Fibroblast of skin of left quadriceps (primary cell): ENCODE results near the gene DNAJB5.

Source experiments
- DNase-seq, 2 experiments: peaks; one replicate each; pipeline ENCODE4 v3.0.0-alpha.2; 2013; ENCODE audit warnings: low read depth in 2 of 2

The DNAJB5 gene

DNA sequence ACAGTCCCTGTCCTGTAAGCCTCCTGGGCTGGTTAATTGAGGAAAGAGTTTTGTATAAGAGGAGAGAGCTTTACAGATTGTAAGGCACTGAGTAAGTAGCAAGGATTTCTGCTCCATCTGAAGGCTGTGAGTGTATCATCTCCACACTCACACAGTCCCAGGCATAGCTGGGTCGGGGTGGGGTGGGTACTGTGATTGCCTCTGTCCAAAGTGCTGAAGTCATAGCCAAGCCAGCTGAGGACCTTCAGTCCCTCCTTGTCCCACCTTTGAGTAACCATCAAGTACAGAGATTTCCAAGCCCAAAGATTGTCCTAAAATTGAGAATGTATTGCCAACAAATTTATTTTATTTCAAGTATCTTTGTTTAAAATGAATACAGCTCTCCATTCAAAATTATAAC lies 5.5 kb upstream of the DNAJB5 start:
- DNase-seq: no peak

DNA sequence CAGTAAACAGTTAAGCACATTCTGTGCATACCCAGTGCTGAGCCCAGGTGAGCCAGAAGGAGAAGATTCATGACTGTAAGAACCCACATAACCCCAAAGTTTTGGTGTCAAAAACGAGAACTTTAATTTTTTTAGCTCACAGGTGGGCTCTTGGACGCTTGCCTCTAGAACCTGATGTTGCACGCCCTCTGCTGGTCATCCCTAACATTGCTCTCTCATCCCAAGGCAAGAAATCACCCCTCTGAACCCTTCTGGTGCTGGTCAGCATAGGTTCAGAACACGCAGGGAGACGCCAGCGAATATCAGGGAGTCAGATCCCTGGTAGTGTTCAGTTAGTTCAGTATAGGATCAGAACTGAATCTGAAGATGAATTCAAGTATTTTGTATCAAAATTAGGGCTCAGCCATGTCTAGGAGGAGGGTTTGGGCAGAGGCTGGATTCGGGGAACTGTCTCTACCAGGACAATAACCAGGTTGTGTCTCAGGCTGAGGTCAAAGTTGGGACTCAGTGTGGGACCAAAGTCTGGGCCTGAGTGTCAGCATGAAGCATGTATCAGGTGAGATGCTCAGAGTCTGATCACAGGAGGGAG lies 4.1 kb upstream of the DNAJB5 start:
- DNase-seq: no peak

DNA sequence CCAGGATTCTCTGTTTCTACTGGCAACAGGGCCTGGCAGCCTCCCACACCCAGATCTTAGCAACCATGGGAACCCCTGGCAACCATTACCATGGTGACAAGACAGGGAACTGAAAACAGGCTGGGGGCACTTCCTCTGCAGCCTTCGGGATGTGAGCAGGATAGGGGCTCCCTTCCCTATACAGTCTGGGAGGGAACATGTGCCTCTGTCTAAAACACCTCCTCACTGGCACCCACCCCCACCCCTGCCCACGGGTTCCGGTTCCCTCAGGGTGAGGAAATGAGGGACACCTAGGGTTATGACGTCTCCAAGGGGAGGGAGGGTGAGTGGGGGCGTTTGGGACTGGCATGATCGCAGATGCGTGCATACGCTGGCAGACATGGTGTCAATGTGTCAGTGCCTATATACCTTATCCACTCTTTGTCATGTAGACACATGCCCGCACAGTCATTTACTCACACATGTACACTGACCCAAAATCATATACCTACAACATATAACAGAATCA lies 3.0 kb upstream of the DNAJB5 start:
- DNase-seq: no peak

DNA sequence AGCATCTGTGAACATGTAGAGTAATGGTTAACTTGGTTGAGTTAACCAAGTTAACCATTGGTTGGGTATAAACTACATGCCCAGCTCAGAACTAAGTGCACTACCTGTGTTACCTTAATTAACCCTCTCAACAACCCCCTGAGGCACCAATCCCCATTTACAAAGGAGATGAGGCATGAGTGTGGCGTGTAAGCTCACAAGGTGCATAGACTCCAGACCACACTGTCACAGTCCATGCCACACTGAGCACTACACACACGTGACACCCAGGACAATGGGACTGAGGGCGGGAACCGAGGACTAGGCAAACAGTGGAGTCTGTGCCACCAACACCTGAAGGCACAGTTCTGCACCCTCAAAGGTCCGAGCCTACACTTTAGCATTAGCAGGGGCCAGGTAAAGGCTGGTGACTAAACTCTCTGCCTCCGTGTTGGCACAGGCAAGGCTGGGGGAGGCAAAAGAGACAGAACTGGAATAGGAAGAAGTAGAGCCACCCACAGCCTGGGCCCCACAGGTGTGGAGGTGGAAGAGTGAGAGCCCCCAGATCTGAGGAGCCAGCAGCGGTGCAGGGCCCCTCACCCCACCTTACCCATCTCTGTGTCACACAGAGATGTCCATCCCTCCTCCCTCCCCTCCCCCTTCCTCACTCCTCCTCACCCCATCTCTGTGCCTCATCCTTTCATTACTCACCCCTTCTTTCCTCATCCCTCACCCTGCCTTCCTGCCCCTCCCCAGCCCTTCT lies 2.2 kb upstream of the DNAJB5 start:
- no peak for DNase-seq

DNA sequence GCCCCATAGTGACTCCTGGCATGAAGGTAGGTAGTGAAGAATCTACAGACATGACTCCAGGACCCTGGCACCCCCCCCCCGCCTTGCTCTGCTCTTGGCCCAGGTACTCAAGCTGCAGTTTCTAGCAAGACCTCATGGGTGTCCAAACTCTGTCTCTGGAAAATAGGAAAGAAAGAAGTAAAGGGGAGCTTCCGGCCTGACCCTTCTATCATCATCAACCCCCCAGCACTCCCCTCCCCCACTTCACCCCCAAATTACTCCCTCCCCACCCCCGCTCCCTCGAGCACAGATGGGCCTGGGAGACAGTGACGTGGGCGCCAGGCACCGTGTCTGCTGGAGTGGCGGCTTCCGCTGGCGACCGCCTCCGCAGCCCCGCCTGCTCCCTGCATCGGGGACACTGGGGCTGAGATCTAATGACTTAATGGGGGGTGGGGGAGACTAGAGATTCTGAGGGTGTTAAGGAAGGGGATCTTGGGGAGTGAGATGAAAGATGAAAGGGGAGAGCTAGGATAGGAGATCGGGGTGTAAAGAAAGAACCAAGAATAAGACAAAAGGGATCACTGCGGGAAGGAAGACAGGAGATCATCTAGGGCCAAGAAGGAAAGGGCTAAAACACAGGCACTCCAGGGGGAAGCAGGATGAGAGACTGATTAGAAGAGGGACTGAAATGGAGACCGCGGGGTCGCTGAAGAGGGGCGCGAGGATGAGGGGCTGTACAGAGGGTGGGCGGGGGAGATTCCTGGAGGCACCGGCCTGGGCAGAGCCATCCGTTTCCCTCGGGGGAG lies 1.1 kb upstream of the DNAJB5 start:
- no peak for DNase-seq

DNA sequence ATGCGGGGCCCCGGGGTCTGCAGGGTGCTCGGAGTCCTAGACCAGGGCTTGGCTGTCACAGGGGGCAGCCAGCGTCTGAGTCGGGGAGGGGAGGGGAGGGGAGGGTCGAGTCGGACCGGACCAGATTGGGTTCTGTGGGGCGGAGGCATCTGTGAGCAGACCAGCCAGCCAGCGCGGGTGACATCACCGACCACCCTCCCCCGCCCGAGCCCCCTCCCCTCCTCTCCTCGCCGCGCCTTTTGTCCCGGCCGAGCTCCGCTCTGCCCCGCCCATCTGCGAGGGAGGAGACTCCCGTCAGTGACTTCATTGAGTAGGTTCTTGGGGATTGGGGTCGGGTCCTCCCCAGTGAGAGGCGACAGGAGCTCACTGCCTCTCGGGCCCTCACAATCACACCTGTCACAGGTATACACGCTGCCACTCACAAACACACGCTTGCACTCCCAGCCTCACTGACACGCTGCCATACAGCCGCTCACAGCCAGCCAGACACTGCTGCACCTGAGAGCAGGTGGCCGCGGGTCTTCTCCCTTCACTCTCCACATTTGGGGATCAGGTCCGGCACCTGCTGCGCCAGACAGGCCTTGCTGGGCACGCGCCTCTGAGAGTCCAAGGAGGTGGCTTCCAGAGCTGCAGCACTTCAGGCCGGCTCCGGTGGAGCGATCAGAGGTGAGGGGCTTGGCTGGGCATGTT lies 546 bp downstream of the DNAJB5 start:
- no peak for DNase-seq

DNA sequence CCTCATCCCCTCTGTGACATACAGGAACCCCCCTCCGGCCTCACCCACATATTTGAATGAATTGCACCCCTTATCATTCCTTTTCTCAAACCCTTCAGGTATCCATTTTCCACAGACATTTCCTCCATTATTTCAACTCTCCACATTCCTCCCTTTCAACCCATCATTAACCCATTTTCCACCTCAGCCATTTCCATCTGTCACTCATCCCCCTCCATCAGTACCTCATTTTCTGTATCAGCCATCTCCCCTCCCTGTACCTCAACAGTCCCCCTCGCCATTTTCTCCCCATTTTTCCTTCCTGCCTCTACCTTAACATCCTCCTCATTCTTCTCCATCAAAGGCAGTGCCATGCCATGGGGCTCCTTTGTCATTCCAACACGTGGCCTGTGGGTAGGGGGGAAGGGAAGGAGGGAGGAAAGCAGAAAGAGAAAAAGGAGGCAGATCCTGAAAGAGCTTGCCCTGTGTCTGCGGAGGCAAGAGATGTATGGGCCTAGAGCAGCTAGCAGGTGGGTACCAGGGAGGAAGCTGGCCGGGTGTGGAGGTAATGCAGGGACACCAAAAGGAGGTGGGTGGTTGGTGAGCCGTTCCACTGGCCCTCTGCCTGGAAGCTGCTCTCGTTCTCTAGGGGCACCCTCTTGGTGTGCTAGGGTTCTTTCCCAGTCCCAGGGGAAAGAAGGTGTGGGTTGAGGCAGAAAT lies 1.5 kb downstream of the DNAJB5 start:
- DNase-seq: no peak

DNA sequence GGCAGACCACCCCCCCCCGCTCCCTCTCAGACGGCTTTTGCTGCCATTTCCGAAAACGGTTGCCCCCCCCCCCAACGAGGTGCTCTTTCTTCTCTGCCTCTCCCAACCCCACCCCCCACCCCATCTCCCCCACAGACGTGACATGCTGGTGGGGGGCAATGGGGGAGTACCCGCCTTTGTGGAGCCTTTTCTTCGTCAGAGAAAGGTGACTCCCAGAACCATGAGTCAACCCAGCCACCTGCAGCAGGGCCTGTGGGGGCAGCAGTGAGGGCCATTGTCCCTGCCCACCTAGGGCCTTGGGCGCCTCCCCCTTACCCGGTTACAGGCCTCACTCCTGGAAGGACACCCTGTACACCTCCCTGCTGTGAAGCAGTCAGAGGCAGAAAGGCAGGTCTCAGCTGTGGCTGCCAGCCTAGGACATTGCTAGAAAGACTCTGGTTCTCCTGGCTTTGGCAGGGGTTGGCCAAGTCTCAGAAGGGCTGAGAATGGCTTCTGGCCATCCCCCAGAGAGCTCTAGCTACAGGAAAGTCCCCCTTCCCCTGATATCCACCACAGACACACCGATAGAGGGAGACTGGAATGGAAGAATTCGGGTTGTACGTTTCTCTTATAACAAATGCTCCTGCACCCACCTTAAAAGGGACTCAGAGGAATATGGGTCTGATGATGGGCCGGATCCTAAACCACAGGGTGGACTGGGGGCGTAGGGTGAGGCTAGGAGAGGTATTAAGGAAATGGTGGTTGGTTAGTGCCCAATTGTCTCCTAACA lies 2.2 kb downstream of the DNAJB5 start:
- no peak for DNase-seq

DNA sequence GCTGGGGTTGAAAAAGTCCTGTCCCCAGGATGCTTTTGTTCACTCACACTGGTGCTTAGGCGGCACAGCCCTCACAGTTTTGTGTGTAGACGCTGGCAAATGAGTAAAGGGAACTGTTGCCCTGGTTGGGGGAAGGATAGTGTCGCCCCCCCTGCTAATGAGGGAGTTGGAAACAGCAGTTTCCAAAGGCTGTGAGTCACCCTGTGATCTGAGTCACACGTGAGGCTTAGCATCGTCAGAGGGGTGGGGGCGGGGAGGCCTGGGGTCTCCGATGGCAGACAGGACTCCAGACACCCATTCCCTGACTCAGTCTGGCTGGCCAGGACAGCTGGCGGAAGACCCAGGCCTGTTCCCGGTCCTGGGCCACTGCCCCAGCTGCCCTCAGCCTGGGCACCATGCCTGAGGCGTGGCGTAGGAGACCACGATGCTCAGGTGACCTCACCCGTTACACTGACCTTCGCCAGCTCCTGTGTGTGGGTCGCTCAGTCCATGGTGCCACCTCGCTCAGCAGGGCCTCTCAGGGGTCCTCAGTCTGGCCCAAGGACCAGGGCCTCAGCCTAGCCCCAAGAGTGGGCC lies 2.9 kb downstream of the DNAJB5 start:
- DNase-seq: peak; percentile 68 to 69

DNA sequence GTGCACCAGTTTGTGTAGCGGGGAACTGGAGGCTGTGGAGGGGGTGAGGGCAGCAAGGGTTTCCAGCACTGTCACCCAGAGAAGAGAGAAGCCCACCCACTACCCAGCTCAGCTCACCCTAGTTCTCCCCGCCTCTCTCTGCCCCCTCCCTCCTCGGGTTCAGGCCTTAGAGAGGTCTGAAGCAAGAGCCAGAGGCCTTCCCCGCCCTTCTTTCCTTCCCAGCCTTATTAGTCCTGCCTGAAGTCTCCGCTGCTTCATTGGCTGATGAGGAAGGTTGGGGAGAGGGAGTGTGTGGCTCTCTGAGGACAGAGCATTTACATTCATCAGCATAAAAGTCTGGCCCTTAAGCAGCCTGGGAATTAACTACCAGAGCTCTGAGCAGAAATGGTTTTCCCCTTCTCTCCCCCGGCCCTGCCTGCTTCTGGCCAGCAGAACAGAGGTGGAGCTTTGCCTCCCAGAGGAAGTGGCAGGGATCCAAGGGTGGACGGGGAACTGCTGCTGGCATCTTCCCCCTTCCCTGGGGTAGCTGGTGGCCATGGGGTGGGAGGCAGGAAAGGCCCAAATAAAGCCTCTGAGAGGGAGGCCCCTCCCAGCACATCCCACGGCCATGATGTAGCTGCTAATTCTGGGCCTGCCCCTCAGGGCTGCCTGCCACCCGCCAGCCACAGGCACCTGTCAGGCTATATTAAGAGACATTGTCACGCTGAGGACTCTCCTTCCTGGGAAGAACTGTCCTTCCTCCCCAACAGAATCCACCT lies 4.1 kb downstream of the DNAJB5 start:
- no peak for DNase-seq

DNA sequence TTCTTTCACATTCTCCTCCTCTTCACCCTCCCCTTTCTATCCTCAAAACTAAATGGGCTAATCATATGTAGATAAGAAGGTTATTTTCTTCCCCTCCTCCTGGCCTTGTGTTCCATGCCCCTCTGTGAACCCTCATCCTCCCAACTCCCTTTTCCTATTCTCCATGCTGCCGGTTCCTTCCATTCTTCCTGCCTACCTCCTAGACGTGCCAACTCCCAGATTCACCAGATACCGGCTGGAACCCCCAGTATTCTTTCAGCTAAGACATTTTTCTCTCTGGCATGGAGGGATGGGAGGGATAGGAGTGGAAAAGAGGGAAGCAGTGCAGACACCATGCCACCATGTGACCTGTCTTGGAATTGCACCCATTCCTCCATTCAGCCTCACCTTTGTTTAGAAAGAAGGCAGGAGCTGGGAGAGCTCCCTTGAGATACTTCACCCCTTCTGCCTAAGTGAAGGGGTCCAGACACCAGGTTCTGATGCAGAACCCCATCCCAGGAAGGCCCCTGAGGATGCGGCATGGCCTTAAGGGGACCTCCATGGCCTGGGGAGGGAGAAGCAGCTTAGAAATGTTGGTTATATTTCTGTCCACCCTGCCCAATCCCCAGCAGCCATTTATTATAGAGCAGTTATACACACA lies 4.8 kb downstream of the DNAJB5 start:
- no peak for DNase-seq

DNA sequence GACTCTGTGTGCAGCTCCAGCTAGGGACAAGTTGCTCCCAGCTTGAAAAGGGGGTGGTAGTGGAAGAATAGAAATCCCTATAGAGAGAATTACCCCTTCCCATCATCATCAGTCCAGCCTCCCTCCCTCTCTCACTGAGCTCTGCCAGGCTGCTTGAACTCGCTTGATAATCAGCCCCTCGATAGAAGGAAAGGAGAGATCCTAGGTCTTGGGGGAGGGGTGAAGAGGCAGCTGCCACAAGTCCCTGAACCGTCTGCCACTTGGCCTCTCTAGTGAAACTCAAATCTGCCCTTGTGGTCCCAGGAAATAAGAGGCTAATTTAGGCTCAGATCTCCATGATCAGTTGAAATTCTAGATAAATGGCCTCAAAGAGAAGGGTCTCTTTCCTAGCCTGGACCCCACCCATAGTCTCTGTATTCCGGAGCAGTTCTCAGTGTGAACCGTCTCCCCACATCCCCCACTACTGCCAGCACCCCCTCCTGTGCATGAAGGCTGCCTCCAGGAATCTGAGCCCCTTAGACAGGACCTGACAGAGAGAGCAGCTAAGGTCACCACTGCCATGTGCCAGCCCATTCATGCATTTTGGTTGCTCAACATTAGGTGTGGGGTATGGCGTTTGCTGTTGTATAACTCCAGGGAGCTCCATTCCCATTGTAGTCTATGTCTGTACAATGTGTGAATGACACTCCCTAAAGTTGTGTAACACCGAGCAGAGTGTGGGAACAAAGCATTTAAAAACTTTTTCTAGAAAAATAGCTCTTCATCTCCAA lies 5.5 kb downstream of the DNAJB5 start:
- no peak for DNase-seq

DNA sequence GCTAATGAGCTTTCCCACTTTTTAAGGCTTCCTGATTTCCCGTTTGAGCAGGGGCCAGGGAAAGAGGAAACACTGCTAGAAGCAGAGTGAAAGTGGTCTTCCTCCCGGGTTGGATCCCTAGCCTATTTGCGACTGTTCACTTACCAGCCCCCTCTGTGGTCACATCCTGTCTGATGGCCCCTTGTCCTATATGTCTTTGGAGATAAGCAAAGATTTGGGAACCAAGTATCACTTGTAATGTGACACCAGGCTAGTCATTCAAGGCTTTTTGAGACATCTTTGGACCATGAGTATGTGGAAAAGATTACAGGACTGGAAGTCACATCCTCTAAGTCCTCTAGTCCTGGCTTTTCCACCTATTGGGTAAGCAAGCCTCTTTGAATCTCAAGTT lies 6.1 kb downstream of the DNAJB5 start:
- DNase-seq: no peak

DNA sequence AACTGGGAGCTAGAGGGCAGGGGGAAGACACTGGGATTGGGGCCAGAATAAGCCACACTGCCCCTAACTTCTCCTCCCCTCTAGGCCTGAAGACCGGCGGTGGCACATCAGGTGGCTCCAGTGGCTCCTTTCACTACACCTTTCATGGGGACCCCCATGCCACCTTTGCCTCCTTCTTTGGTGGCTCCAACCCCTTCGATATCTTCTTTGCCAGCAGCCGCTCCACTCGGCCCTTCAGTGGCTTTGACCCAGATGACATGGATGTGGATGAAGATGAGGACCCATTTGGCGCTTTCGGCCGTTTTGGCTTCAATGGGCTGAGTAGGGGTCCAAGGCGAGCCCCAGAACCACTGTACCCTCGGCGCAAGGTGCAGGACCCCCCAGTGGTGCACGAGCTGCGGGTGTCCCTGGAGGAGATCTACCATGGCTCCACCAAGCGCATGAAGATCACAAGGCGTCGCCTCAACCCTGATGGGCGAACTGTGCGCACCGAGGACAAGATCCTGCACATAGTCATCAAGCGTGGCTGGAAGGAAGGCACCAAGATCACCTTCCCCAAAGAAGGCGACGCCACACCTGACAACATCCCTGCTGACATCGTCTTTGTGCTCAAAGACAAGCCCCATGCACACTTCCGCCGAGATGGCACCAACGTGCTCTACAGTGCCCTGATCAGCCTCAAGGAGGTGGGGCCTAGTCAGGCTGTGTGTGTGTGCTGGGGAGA lies 6.8 kb downstream of the DNAJB5 start:
- DNase-seq: no peak

DNA sequence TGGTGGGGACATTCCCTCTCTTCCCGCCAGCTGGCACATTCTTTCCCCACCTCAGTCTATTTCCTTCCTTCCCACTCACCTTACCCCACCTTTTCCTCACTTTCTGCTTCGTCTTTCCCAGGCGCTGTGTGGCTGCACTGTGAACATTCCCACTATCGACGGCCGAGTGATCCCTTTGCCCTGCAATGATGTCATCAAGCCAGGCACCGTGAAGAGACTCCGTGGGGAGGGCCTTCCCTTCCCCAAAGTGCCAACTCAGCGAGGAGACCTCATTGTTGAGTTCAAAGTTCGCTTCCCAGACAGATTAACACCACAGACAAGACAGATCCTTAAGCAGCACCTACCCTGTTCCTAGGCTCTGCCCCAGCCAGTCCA lies 7.3 kb downstream of the DNAJB5 start:
- no peak for DNase-seq

DNA sequence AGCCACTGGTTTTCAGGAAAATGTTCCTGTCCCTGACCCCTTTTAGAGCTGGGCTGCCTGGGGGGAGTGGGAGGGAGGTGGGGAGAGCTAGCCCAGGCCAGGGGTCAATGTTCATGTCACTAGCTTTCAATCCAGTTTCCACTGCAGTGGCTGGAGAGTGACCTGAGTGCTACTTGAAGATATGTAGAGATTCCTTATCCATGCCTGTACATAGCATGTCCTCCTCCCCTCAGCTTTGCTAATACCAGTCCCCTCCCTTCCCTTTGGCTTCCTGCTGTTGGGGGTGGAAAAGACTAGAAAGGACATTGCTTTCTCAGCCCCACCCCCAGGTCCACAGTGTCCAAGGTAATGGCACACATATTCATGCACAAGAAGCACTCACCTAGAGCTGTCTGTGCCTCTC lies 7.8 kb downstream of the DNAJB5 start:
- no peak for DNase-seq

DNA sequence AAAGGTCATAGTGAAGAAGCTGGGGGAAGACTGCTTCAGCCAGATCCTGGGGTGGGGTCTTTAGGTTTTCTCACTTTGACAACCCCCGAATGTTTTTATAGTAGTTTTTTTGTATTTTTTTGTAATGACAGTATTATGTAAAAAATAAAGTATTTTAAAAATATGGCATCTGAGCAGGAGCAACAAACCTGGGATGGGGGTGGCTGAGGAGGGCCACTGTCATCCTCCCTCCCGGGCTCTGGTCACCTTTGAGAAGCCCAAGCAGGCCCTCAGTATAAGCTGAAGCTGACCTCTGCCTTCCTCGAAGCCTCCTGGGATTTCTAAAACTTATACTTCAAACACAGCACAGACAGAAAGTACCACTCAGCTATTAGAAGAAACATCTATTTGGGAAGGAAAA lies 8.7 kb downstream of the DNAJB5 start:
- no peak for DNase-seq

DNA sequence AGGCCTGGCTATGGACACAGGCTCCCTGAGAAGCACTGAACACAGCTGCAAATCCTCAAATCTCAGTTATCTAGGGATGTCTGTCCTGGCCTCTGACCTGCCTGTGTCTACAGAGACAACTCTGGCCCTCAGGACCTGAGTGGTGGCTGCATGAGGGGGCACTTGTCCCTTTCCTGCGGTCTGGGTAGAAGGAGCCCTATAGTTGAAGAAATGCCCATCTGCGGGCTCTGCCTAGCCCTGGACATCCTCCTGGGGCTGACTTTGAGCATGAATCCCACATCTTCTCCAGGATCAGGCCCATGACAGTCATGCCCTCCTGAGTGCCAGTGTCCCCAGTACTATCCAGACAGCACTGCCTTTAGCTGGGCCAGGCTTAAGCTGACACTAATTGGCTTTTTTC lies 10.0 kb downstream of the DNAJB5 start:
- no peak for DNase-seq
